Embryonic facial prominence (tissue), 1 donor: ENCODE data around the gene EXD3.

Experiments used
- DNase-seq: peaks from one replicate; pipeline ENCODE4 v3.0.0-alpha.2; 2016; ENCODE audit errors: extremely low spot score

EXD3 gene

GRCh38 chr9:137317718-137318511, 105.0 kb downstream of the EXD3 start:
- DNase-seq = no peak

- DNase-seq = no peak
Measured at GRCh38 chr9:137317021-137317717, 105.8 kb downstream of the EXD3 start.

- DNase-seq = no peak
Measured at GRCh38 chr9:137316012-137316981, 106.7 kb downstream of the EXD3 start.

GRCh38 chr9:137315581-137316011, 107.4 kb downstream of the EXD3 start:
- DNase-seq = no peak

- DNase-seq = no peak
Measured at GRCh38 chr9:137314561-137315560, 108.1 kb downstream of the EXD3 start.

GRCh38 chr9:137313956-137314560, 108.9 kb downstream of the EXD3 start:
- DNase-seq = no peak

- no peak for DNase-seq
Measured at GRCh38 chr9:137313326-137313936, 109.5 kb downstream of the EXD3 start.

GRCh38 chr9:137312852-137313325, 110.1 kb downstream of the EXD3 start:
- no peak for DNase-seq

GRCh38 chr9:137311986-137312851, 110.7 kb downstream of the EXD3 start:
- DNase-seq = no peak

GRCh38 chr9:137311171-137311985, 111.6 kb downstream of the EXD3 start:
- no peak for DNase-seq

- no peak for DNase-seq
Measured at GRCh38 chr9:137310189-137311052, 112.5 kb downstream of the EXD3 start.

GRCh38 chr9:137309368-137310188, 113.4 kb downstream of the EXD3 start:
- DNase-seq = no peak

GRCh38 chr9:137308057-137308619, 114.8 kb downstream of the EXD3 start:
- no peak for DNase-seq

GRCh38 chr9:137307255-137308056, 115.5 kb downstream of the EXD3 start:
- no peak for DNase-seq

- no peak for DNase-seq
Measured at GRCh38 chr9:137306850-137307254, 116.1 kb downstream of the EXD3 start.
